Mammary epithelial cell (primary cell): ENCODE data around the gene PIGO.

Source experiments
- CTCF ChIP-seq, 2 donors: IDR thresholded peaks in 1 of 2; conservative IDR thresholded peaks in 1 of 2; 2 replicates each; pipeline ENCODE4 v1.5.1; 2011 to 2012; ENCODE audit warnings: inconsistent platforms in 2 of 2, low read length in 2 of 2, mild to moderate bottlenecking in 2 of 2, control low read depth in 1 of 2, low read depth in 1 of 2; ENCODE audit not compliant: insufficient read depth in 1 of 2; ENCODE audit errors: extremely low read depth in 1 of 2
- EZH2 ChIP-seq: IDR thresholded peaks from 2 replicates; pipeline ENCODE4 v1.6.1; 2012; ENCODE audit warnings: low read length, inconsistent platforms, borderline replicate concordance

- TF ChIP-seq CTCF (conservative IDR thresholded peaks at IDR 0.05 in 1 of 2, IDR thresholded peaks at IDR 0.05 in 1 of 2; ENCODE audit: extremely low read depth in 1 of 2, insufficient read depth in 1 of 2, low read depth in 1 of 2, low read length in 2 of 2), result no peak
- TF ChIP-seq EZH2, result no peak
These were observed 19.5 kb upstream of the PIGO start, which contains the start of gene ATOSB for GRCh38 chr9:35115680-35116538.
